Fibroblast of lung (primary cell): ENCODE results near the gene COX4I2. TPM values are rescaled to one million over a fixed set of nuclear protein-coding genes. Genes with fewer than 3 reads are reported as not detected.
A peak's percentile ranks its signal among the peaks of the same experiment; 100 is the strongest.

ENCODE experiments used
- DNase-seq, 2 donors: peaks; one replicate each; pipeline versions ENCODE4 v3.0.0 to v3.0.0-alpha.2; 2010; ENCODE audit warnings: low read depth in 2 of 2
- H2AFZ ChIP-seq: 2 replicates; pipeline ENCODE4 v1.5.1; 2012; ENCODE audit warnings: low read length, control low read depth, inconsistent platforms
- H3K27ac ChIP-seq: 2 replicates; pipeline ENCODE4 v1.5.1; 2011; ENCODE audit warnings: low read length, control low read depth; ENCODE audit not compliant: insufficient read depth
- H3K27me3 ChIP-seq: 2 replicates; pipeline ENCODE4 v1.5.1; 2011; ENCODE audit warnings: mild to moderate bottlenecking, low read length; ENCODE audit not compliant: control insufficient read depth, insufficient read depth
- H3K36me3 ChIP-seq: 2 replicates; pipeline ENCODE4 v1.5.1; 2011; ENCODE audit warnings: low read length; ENCODE audit not compliant: control insufficient read depth, insufficient read depth
- H3K4me1 ChIP-seq: 2 replicates; pipeline ENCODE4 v1.5.1; 2011; ENCODE audit warnings: low read length; ENCODE audit not compliant: control insufficient read depth, insufficient read depth; ENCODE audit errors: extremely low read depth
- H3K4me2 ChIP-seq: 2 replicates; pipeline ENCODE4 v1.5.1; 2011; ENCODE audit warnings: low read length, control low read depth; ENCODE audit not compliant: insufficient read depth; ENCODE audit errors: extremely low read depth
- H3K4me3 ChIP-seq, 4 experiments: fragments of 200-600 bp in 1 of 4; sonication (generic) in 1 of 4; replicated peaks in 1 of 4; 2 replicates each; pipeline ENCODE4 v1.5.1; 2011 to 2016; ENCODE audit warnings: low read length in 4 of 4, low read depth in 3 of 4, mild to moderate bottlenecking in 3 of 4, control low read depth in 2 of 4, inconsistent platforms in 1 of 4, mixed read lengths in 1 of 4; ENCODE audit not compliant: insufficient read depth in 1 of 4; ENCODE audit errors: control extremely low read depth in 1 of 4
- H3K79me2 ChIP-seq: 2 replicates; pipeline ENCODE4 v1.5.1; 2012; ENCODE audit warnings: mild to moderate bottlenecking, low read length, inconsistent platforms; ENCODE audit not compliant: control insufficient read depth, insufficient read depth
- H3K9ac ChIP-seq: 2 replicates; pipeline ENCODE4 v1.5.1; 2011; ENCODE audit warnings: mild to moderate bottlenecking, low read length, control low read depth; ENCODE audit not compliant: insufficient read depth
- H3K9me3 ChIP-seq: 2 replicates; pipeline ENCODE4 v1.5.1; 2012; ENCODE audit warnings: low read depth, low read length; ENCODE audit not compliant: control insufficient read depth, insufficient read depth
- H4K20me1 ChIP-seq: 2 replicates; pipeline ENCODE4 v1.5.1; 2011; ENCODE audit warnings: low read length; ENCODE audit not compliant: control insufficient read depth, insufficient read depth; ENCODE audit errors: extremely low read depth
- CTCF ChIP-seq, 2 donors: IDR thresholded peaks in 1 of 2; conservative IDR thresholded peaks in 1 of 2; 1 replicate in 1 of 2; 2 replicates in 1 of 2; pipeline ENCODE4 v1.5.1; 2011 to 2012; ENCODE audit warnings: low read length in 2 of 2, control low read depth in 1 of 2, inconsistent platforms in 1 of 2, low read depth in 1 of 2, mild to moderate bottlenecking in 1 of 2
- EZH2 ChIP-seq: IDR thresholded peaks from 2 replicates; pipeline ENCODE4 v1.5.1; 2012; ENCODE audit warnings: low read length, control low read depth, mild to moderate bottlenecking; ENCODE audit errors: missing control alignments
- polyA plus RNA-seq, 2 donors: library from polyadenylated mRNA; depleted of rRNA in 1 of 2; stranded (reverse) in 1 of 2; unstranded in 1 of 2; fragments of >200 nt; gene quantifications; 2 replicates each; pipeline ENCODE4 v1.2.1, GENCODE V29; 2011 to 2012; ENCODE audit warnings: missing spikeins in 1 of 2
- total RNA-seq: library from RNA; depleted of rRNA; stranded (reverse); fragments of >200 nt; gene quantifications from 2 replicates; pipeline ENCODE4 v1.2.1, GENCODE V29; 2014

The COX4I2 gene
- total and polyA plus RNA-seq, 2 donors (not counting 1 experiment from before 2014, with no cell fraction given) = not detected

- no peak overlapping the region for H3K4me2 ChIP-seq
- no peak overlapping the region for H2AFZ ChIP-seq
- peak overlapping the region; percentile 97 for H3K27ac ChIP-seq
- H4K20me1 ChIP-seq = no peaks in the 10 kb centered on the region
- no peaks in the 10 kb centered on the region for H3K9me3 ChIP-seq
- no peak for TF ChIP-seq EZH2
- TF ChIP-seq CTCF (conservative IDR thresholded peaks at IDR 0.05 in 1 of 2, IDR thresholded peaks at IDR 0.05 in 1 of 2; ENCODE audit: low read depth in 1 of 2, low read length in 2 of 2) = no peak
- DNase-seq = no peak
- H3K4me1 ChIP-seq = peaks cover 27% of the 10 kb centered on the region
- no peaks in the 10 kb centered on the region for H3K36me3 ChIP-seq
- H3K4me3 ChIP-seq = no peak overlapping the region
- H3K79me2 ChIP-seq = no peaks in the 10 kb centered on the region
- H3K27me3 ChIP-seq = no peaks in the 10 kb centered on the region
- no peak overlapping the region for H3K9ac ChIP-seq
Measured at GRCh38 chr20:31597481-31597855, 40.2 kb upstream of the COX4I2 start.

GRCh38 chr20:31602431-31602778, 35.3 kb upstream of the COX4I2 start:
- Histone ChIP-seq H3K9ac (peak overlapping the region; percentile 1), H3K79me2 (peaks cover 20% of the 10 kb centered on the region), H3K4me3 (no peak overlapping the region), H3K27me3 (no peaks in the 10 kb centered on the region), H3K36me3 (no peaks in the 10 kb centered on the region), H3K27ac (peak overlapping the region; percentile 98), H4K20me1 (no peaks in the 10 kb centered on the region), H3K9me3 (no peaks in the 10 kb centered on the region), H3K4me1 (peaks cover 10% of the 10 kb centered on the region), H3K4me2 (peak overlapping the region; percentile 78), H2AFZ (no peak overlapping the region)
- TF ChIP-seq EZH2 = no peak
- no peak for TF ChIP-seq CTCF (conservative IDR thresholded peaks at IDR 0.05 in 1 of 2, IDR thresholded peaks at IDR 0.05 in 1 of 2; ENCODE audit: low read depth in 1 of 2, low read length in 2 of 2)
- DNase-seq = peak in 1 of 2 donors; percentile 49

GRCh38 chr20:31602779-31603441, 34.8 kb upstream of the COX4I2 start:
- Histone ChIP-seq H3K4me3 (no peak overlapping the region), H3K27me3 (no peaks in the 10 kb centered on the region), H3K4me1 (peaks cover 13% of the 10 kb centered on the region), H3K9me3 (no peaks in the 10 kb centered on the region), H3K36me3 (no peaks in the 10 kb centered on the region), H3K27ac (peak overlapping the region; percentile 98), H3K4me2 (peak overlapping the region; percentile 78), H3K9ac (peak overlapping the region; percentile 1), H4K20me1 (no peaks in the 10 kb centered on the region), H3K79me2 (peaks cover 20% of the 10 kb centered on the region), H2AFZ (no peak overlapping the region)
- peak in 1 of 2 donors; percentile 4 for TF ChIP-seq CTCF (conservative IDR thresholded peaks at IDR 0.05 in 1 of 2, IDR thresholded peaks at IDR 0.05 in 1 of 2; ENCODE audit: low read depth in 1 of 2, low read length in 2 of 2)
- no peak for TF ChIP-seq EZH2
- peak; percentile 76 to 93 for DNase-seq
